ENCODE data around the gene HIP1.
A peak's percentile ranks its signal among the peaks of the same experiment; 100 is the strongest.
"Not testable (repeated sequence)": the region's sequence is repeated elsewhere in the genome, so short reads cannot be mapped to it uniquely, and the experiment has no call there.

HIP1 gene

DNA sequence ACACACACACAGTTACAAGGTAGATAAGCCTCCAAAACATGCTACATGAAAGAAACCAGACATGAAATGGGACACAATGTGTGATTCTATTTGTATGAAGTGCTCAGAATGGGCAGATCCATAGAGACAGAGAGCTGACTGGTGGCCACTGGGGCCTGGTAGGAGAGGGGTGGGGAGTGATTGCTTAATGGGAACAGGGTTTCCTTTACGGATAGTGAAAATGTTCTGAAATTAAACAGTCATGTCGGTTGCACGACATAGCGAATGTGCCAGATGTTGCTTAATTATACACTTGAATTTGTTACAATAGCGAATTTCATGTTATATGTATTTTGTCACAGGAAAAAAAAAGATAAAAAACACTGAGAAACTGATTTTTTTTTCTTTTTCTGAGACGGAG is 124.3 kb downstream of the HIP1 start:
- DNase-seq (no peak), ATAC-seq (no peak)

DNA sequence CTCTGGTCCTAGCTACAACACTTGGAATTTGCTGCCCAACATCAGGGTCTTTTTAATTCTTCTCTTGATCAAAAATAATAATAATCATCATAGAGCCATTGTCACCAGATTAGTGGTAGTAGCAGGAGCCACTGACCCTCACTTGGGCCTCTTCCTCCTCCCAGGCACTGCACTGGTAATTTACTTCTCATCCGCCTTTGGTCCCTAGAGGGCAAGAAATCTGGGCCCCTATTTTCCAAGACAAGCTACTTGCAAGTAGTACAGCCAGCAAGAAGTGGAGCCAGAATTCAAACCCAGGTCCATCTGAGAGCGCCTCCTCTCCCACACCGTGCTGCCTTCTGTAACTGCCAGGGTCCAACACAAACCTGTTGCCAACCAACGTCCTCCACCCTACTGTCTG is 125.4 kb downstream of the HIP1 start:
- no peak for DNase-seq
- ATAC-seq = no peak

DNA sequence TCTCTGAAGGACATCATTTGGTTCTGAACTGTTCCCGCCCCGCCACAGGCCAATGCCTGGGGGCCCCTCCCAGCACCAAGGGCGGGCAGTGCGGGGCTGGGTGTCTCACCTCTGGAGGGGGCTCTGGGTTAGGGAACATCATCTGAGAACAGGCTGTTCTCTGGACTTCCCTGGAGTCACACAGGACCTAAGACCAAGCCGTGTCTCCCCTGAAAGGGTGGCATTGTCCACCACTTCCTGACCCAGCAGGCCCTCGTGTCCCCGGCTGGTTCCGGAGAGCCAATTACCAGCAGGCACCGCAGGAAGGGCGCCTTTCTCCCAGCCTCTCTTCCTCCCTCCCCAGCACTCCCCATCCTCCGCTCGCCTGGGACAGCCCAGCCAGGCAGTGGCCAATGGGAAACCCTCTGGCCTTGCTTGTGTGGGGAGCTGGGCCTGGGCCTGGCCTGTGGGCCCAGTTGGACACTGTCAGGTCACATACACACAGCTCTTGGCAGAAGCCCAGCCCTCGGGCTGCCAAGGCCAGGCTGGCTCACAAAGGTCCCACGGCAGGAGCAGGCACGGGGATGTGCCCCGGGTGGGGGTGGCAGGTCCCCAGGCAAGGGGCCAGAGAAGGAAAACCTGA is 127.1 kb downstream of the HIP1 start:
- ATAC-seq (no peak), DNase-seq (no peak)

DNA sequence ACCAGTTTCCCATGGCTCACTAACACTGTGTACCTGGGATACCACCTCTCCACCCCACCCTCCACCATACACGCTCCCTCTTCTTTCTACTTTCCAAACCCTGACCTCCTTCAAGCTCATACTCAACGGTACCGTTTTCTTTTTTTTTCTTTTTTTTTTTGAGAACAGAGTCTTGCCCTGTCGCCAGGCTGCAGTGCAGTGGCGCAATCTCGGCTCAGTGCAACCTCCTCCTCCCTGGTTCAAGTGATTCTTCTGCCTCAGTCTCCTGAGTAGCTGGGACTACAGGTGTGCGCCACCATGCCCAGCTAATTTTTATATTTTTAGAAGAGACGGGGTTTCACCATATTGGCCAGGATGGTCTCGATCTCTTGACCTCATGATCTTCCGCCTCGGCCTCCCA is 129.3 kb downstream of the HIP1 start:
- not testable (repeated sequence) for DNase-seq, ATAC-seq

DNA sequence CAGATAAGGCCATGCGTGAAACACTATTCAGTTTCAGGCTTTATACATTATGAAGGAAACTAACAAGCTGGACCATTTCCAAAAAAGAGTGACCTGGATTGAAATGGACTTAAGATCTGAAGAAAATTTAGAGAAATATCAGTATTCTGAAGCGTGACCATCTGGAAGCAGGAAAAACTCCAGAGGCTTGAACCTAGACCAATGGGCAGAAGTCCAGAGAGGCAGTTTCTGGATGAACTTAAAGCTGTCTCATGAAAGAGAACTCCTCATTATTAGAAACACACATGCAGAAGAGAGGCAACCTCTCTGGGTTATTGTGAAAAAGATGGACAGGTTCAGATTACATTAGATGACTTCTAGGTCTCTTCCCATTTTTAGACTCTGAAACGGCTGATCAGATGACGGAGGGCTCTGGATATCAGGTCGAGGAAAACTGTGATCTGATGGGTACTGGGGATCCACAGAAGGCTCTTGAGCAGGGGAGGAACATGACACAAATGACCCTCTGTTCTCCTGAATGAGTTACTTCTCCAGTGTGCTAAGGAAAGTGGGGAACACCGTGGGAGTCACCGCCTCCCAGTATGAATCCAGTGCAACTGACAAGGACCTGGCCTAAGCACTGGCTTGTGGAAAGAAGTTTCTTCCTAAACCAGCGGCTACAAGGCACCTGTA is 130.2 kb downstream of the HIP1 start:
- no peak for DNase-seq

DNA sequence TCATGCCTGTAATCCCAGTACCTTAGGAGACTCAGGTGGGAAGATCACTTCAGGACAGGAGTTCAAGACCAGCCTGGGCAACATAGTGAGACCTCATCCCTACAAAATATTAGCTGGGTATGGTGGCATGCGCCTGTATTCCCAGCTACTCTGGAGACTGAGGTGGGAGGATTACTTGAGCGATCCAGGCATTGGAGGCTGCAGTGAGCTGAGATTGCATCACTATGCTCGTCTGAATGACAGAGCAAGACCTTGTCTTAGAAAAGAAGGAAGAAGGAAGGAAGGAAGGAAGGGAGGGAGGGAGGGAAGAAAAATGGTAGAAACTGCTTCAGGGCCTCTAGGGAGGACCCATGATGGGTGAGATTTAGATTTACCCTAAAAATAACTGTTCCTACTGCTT is 134.3 kb downstream of the HIP1 start:
- DNase-seq (no peak), ATAC-seq (no peak)

More for the DNA sequence above, 130.2 kb downstream of the HIP1 start:
- ATAC-seq = no peak

DNA sequence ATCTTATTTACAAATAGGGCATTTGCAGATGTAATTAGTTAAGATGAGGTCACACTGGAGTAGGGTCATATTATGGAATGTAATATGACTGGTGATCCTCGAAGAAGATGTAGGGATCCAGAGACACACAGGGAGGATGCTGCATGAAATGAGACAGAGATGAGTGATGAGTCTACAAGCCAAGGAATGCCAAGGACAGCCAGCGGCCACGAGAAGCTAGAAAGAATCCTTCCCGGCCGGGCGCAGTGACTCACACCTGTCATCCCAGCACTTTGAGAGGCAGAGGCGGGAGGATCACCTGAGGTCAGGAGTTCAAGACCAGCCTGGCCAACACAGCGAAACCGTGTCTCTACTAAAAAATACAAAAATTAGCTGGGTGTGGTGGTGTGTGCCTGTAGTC is 135.9 kb downstream of the HIP1 start:
- not testable (repeated sequence) for ATAC-seq, DNase-seq

DNA sequence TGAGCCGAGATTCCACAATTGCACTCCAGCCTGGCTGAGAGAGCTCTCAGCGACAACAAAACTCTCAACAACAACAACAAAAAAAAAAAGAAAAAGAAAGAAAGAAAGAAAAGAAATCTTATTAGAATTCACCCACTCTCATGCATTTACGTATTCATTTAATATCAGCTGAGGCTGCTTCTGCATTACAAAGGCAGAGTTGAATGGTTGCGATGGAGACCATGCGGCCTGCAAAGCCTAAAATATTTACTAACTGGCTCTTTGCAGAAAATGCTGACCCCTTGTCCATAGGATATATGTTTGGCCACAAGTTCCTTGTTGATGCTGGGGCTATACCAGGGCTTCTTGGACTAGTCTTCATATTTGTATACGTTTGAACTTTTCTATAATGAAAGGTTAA is 137.2 kb downstream of the HIP1 start:
- ATAC-seq (no peak), DNase-seq (no peak)

DNA sequence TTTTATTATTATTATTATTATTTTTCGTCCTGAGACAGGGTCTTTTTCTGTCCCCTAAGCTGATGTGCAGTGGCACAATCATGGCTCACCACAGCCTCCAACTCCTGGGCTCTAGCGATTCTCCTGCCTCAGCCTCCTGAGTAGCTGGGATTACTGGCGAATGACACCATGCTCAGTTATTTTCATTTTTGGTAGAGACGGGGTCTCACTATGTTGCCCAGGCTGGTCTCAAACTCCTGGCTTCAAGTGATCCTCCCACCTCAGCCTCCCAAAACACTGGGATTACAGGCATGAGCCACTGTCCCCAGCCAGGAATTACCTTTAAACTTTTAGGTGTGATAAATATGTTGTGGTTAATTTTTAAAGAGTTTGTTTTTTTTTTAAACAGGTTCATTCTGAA is 138.0 kb downstream of the HIP1 start:
- DNase-seq, ATAC-seq: not testable (repeated sequence)

DNA sequence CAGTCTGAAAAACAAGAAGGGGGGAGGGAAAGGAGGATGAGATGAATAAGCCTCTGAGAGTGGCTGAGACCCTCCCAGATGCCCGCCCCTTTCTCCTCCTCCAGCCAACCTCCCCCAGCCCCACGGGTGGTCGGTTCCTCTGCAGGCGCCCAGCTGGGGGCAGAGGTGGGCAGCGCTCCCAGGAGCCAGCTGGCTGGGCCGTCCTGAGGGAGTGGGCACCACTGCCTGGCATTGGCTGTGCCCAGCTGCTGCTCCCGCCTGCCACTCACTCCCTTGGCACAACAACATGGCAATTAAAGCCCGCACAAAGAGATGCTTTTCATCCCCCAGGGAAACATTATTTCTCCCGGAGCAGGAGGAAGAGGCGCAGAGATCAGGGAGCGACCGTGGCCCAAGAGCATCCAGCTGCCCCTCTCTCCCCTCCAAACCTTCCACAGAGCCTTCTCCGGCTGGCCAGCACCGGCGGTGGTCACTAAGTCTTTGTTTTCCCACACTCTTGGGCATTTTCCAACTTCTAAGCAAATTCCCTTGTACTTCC is 139.4 kb downstream of the HIP1 start:
- no peak for ATAC-seq
- DNase-seq = no peak

DNA sequence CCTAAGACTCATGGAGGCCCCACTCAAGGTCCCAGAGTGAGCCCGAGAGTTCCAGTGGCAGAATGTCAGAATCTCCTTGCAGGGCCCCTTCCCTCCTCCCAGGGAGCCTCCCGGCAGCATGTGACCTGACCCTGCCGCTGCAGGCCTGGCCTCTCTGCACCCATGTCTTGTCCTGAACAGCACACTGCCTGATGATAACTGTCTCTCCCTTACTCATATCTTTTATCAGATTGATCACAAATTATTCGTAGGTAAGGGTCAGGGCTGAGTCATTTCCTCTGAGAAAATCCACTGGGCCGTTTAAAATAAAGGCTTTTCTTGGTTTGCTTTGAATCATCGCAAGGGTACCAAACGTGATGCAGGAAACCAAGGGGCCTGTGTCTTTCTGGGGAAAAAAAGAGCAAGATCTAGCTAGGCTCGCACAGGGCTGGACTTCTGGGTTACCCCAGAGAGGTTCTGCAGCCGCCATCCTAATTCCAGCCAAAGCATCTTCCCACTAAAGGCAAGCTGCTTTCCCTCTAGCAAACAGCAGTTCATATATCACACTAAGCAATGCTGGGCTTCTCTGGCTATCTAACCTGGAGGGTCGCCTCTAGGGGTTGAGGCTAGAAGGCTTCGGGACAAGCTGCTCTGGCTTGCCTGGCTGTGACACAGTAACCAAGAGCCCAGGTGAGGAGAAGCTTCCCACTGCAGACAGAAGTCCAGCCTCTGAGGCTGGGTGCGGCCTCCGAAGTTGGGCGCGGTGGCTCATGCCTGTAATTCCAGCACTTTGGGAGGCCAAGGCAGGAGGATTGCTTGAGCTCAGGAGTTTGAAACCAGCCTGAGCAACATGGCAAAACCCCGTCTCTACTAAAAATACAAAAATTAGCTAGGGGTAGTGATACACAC is 141.8 kb downstream of the HIP1 start:
- peak; percentile 87 for ATAC-seq
- DNase-seq = peak; percentile 34

DNA sequence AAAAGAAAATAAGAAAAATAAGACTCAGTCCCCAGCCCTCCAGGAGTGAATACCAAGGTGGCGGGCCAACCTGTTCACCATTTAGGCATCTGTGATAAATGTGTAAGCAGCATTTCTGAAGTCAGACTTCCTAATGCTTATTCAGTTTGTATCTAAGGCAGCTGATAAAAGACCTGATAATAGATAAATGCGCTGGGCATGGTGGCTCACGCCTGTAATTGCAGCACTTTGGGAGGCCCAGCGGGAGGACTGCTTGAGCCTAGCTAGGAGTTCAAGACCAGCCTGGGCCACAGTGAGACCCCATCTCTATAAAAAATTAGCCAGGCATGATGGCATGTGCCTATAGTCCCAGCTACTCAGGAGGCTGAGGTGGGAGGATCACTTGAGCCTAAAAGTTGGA is 143.0 kb downstream of the HIP1 start:
- no peak for ATAC-seq
- no peak for DNase-seq

DNA sequence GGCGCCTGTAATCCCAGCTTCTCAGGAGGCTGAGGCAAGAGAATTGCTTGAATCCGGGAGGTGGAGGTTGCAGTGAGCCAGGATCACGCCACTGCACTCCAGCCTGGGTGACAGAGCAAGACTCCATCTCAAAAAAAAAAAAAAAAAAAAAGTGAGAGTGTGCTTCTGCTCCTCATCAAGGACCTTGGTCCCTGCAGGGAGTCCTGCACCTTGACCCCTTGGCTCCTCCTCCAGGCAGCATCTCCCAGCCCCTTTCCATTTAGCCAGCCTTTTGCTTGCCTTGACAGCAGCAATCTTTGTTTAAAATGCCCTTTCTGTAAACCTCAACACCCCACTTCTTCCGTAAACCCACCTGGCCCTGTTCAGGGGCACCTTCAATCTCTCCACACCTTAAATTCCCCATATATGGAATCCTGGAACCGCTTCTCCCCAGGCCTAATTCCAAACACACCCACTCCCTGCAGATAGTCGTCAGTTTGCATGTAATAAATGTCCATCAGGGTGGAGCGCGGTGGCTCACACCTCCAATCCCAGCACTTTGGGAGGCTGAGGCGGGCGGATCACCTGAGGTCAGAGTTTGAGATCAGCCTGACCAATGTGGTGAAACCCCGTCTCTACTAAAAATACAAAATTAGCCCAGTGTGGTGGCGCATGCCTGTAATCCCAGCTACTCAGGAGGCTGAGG is 145.1 kb downstream of the HIP1 start:
- not testable (repeated sequence) for ATAC-seq, DNase-seq

DNA sequence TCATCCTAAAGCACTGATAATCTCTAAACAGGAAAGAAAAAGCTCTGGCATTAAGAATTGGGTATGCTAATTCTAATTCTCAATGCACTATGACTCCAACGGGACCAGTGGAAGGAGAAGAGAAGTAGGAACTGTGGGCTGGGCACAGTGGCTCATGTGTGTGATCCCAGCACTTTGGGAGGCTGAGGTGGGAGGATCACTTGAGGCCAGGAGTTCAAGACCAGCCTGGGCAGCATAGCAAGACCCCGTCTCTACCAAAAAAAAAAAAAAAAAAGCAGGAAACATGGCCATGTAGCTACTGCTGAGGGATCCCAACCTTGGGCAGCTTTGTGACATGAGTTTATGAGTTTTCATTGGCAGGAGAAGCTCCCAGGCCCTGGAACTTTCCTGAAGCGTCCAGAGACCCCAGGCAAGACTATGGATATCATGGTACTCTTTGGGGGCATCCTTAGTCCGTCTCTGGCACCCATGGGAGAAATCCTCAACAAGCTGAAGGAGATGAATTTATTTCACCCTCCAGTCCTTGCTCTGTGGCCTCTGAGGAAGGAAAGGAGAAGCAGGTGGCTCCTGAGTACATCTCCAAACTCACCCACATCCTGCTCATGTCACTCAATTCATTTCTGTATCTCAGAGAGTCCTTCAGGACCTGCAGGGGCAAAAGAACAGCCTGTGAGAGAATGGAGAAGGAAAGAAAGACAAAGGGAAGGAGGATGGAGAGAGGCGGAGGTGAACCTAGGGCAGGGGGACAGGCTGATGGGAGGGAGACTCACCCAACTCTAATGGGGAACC is 147.1 kb downstream of the HIP1 start:
- ATAC-seq (no peak), DNase-seq (no peak)

DNA sequence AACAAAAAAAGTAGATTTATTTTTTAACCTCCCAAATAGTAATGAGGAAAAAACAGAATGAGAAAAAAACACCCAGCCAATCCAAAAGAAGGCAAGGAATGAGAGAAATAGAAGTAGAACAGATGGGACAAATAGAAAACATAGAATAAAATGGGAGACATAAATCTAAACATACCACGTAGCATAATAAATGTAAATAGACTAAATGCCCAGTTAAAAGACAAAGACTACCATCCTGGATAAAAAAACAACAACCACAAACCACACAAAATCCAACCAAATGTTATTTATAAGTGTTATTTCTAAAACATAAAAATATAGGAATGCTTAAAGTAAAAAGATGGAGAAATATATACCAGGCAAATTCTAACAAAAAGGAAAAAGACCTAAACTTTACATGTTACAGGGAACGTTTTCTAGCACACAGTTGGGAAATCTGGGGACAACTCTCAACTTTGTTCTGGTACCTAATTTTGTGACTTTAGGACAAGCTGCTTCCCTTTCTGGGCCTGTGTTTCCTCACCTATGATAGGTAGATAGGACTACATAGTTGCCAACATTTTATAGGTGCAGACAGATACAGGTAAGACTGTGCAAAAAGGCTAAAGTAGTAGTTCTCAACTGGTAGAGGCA is 148.3 kb downstream of the HIP1 start:
- ATAC-seq (no peak), DNase-seq (no peak)

DNA sequence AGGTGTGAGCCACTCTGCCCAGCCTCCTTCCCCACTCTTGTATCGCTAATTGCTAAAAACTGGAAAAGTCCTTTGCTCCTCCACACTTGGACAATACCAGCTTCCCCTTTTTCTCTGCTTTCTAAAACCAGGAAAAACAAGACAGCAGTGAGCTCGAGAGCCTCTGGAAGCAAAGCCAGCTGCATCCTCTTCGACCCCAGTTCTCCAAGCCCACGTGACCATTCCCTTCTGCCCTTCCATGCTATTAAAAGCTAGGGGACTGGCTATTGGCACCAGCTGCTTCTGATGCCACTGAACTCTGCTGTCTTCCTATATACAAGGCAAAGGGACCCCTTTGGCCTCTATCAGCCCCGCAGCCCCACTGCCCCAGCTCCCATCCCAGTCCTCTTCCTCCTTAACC is 154.4 kb downstream of the HIP1 start:
- DNase-seq = no peak
- no peak for ATAC-seq

DNA sequence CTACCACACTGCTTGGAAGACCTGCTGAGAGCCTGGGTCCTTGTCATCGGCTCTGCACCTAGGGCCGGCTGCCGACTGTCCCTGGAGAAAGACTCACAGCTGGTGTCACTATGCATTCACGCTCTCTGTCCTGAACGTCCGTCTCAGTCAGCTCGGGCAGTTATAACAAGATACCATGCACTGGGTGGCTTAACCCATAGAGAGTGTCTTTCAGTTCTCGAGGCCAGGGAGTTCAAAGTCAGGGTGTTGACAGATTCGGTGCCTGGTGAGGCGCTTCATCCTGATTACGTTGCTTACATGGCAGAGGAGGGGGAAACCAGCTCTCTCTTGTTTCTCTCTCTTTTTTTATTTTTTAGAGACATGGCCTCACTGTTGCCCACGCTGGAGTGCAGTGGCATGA is 155.5 kb downstream of the HIP1 start:
- DNase-seq = no peak
- ATAC-seq = no peak

DNA sequence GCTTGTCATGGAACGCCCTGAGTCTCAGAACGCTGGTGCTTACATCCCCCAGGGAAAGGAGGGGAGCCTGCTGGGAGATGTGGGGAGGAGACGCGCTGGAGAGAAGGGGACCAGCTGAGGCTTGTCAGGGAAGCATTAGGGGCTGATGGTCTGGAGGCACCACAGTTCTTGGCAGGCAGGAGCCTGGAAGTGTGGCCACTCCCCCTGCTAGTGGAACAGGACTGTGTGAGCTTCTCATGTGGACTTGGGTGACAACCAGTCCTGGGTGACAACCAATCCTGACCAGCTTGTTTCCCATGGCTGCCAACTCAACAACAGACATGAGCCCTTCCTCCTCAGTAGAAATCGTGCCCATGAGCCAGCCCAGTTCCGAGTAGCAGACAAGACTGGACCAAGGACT is 158.8 kb downstream of the HIP1 start:
- DNase-seq = no peak
- ATAC-seq = no peak

DNA sequence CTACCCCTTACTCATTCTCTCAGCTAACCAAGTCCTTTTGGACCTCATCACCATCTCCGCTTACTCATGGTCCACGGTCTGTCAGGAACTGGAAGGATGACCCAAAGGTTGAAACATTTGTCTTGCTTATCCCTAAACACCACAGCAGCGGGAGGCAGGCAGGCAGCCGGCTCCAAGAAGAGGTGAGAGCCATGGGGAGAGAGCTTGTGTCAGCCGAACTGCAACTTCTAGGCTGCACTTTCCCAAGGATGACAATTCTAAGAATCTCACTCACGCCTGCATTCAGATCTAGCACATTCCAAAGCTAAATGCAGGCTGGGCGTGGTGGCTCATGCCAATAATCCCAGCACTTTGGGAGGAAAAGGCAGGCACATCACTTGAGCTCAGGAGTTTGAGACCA is 160.7 kb downstream of the HIP1 start:
- ATAC-seq (no peak), DNase-seq (no peak)

DNA sequence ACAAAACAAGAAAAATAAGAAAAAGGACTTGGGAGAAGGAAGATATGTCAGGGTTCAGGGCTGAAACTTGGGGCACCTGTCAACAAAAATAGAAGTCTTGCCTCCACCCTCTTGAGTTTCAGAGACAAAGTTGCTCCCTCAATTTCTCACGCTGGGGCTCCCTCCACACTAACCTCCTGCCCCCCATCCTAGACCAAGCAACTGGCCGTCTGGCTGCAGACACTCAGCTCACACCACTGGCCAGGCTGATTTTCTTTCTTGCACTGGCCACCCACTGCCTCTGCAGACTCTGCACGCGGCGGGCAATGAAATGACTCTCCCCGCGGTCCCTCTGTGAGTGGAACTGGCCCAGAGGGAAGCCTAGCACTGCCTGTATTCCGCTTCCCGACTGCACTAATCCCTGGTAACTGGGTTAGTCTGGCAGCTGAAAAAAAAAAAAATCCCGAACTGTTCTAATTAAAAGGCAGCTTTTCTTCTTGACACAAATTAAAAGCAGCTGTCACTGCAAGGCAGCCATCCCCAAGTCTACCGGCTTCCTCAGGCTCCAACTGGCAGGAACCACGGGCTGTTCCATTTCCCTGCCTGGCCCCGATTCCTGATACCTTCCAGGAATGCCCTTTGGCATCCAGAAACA is 163.1 kb downstream of the HIP1 start:
- no peak for ATAC-seq
- DNase-seq = no peak

Data from stimulated activated naive CD8-positive, alpha-beta T cell treated with anti-CD3 and anti-CD28 coated beads, Interleukin-15, Interleukin-2, amounts not matched to agents 100 U/mL and 50 U/mL, for 24 hours (primary cell).